GM23338 (cell line): ENCODE data around the gene MAP1LC3C. TPM values are rescaled to one million over a fixed set of nuclear protein-coding genes. Genes with fewer than 3 reads are reported as not detected.

ENCODE experiments used
- ATAC-seq: fragments of 200-7000 bp; cut with Tn5 transposase; 3 replicates; pipeline ENCODE4 v1.9.1; 2020
- DNase-seq: peaks from one replicate; pipeline ENCODE4 v3.0.0-alpha.2; 2015; ENCODE audit warnings: low spot score
- H2AFZ ChIP-seq: fragments of 200-600 bp; sonication (generic); 2 replicates; pipeline ENCODE4 v1.8.0; 2016; ENCODE audit warnings: antibody characterized with exemption, mild to moderate bottlenecking, moderate library complexity
- H3F3A ChIP-seq: fragments of 200-600 bp; sonication (generic); replicated peaks from 2 replicates; pipeline ENCODE4 v1.8.0; 2017; ENCODE audit warnings: antibody characterized with exemption, mixed run types, low read depth
- H3K27ac ChIP-seq: fragments of 200-600 bp; sonication (generic); 2 replicates; pipeline ENCODE4 v1.6.1; 2016; ENCODE audit warnings: low read depth
- H3K27me3 ChIP-seq: fragments of 200-600 bp; sonication (generic); 2 replicates; pipeline ENCODE4 v1.8.0; 2016; ENCODE audit warnings: mild to moderate bottlenecking, mixed run types, moderate library complexity; ENCODE audit not compliant: insufficient read depth
- H3K36me3 ChIP-seq: fragments of 200-600 bp; sonication (generic); 2 replicates; pipeline ENCODE4 v1.8.0; 2016; ENCODE audit warnings: mild to moderate bottlenecking; ENCODE audit not compliant: insufficient read depth
- H3K4me1 ChIP-seq: fragments of 200-600 bp; sonication (generic); 2 replicates; pipeline ENCODE4 v1.8.0; 2016; ENCODE audit warnings: mild to moderate bottlenecking, moderate library complexity; ENCODE audit not compliant: insufficient read depth
- H3K4me2 ChIP-seq: fragments of 200-600 bp; sonication (generic); 2 replicates; pipeline ENCODE4 v1.7.1; 2017; ENCODE audit warnings: mixed run types
- H3K4me3 ChIP-seq: fragments of 200-600 bp; sonication (generic); 2 replicates; pipeline ENCODE4 v1.6.1; 2016; ENCODE audit warnings: mixed run types
- H3K79me2 ChIP-seq: fragments of 200-600 bp; sonication (generic); replicated peaks from 2 replicates; pipeline ENCODE4 v1.8.0; 2017; ENCODE audit warnings: mild to moderate bottlenecking; ENCODE audit not compliant: insufficient read depth
- H3K9me2 ChIP-seq: fragments of 200-600 bp; sonication (generic); 2 replicates; pipeline ENCODE4 v1.8.0; 2017; ENCODE audit not compliant: insufficient read depth
- H4K20me1 ChIP-seq: fragments of 200-600 bp; sonication (generic); replicated peaks from 2 replicates; pipeline ENCODE4 v1.8.0; 2017; ENCODE audit warnings: mild to moderate bottlenecking; ENCODE audit not compliant: insufficient read depth
- H3K27ac Mint-ChIP-seq: 2 replicates; pipeline ENCODE4 v1.8.0; 2020; ENCODE audit warnings: inconsistent platforms, mild to moderate bottlenecking, moderate library complexity, mixed read lengths
- H3K27me3 Mint-ChIP-seq: 3 replicates; pipeline ENCODE4 v1.8.0; 2022; ENCODE audit warnings: low read depth, mild to moderate bottlenecking, moderate library complexity, mixed read lengths, inconsistent platforms; ENCODE audit not compliant: insufficient read depth, poor library complexity
- H3K36me3 Mint-ChIP-seq: 3 replicates; pipeline ENCODE4 v1.8.0; 2021; ENCODE audit warnings: low read depth, mild to moderate bottlenecking, inconsistent platforms, moderate library complexity, mixed read lengths
- H3K4me1 Mint-ChIP-seq: 3 replicates; pipeline ENCODE4 v1.8.0; 2020; ENCODE audit warnings: mild to moderate bottlenecking, inconsistent platforms, mixed read lengths
- H3K4me3 Mint-ChIP-seq: 3 replicates; pipeline ENCODE4 v1.8.0; 2021; ENCODE audit warnings: moderate library complexity, mild to moderate bottlenecking, inconsistent platforms, mixed read lengths
- H3K9me3 Mint-ChIP-seq: 3 replicates; pipeline ENCODE4 v1.8.0; 2020; ENCODE audit warnings: moderate library complexity, mild to moderate bottlenecking, inconsistent platforms, mixed read lengths
- CREB1 ChIP-seq: fragments of 250-450 bp; sonication (Bioruptor Pico); IDR thresholded peaks from 2 replicates; pipeline ENCODE4 v1.5.0; 2020; ENCODE audit warnings: low read depth, mild to moderate bottlenecking, moderate library complexity
- EZH2 ChIP-seq: fragments of 200-600 bp; sonication (generic); IDR thresholded peaks from one replicate; pipeline ENCODE4 v1.8.0; 2017; ENCODE audit warnings: antibody characterized with exemption, mild to moderate bottlenecking, low read depth; ENCODE audit not compliant: unreplicated experiment
- EZH2phosphoT487 ChIP-seq: fragments of 200-600 bp; sonication (generic); IDR thresholded peaks from one replicate; pipeline ENCODE4 v1.8.1; 2018; ENCODE audit warnings: antibody characterized with exemption; ENCODE audit not compliant: unreplicated experiment
- NANOG ChIP-seq: IDR thresholded peaks from 2 replicates; pipeline ENCODE4 v1.6.1; 2016; ENCODE audit warnings: antibody characterized with exemption, borderline replicate concordance
- POLR2AphosphoS5 ChIP-seq: IDR thresholded peaks from 2 replicates; pipeline ENCODE4 v1.6.1; 2016; ENCODE audit warnings: antibody characterized with exemption, low read depth
- REST ChIP-seq: IDR thresholded peaks from one replicate; pipeline ENCODE4 v1.6.1; 2018; ENCODE audit warnings: antibody characterized with exemption; ENCODE audit not compliant: unreplicated experiment
- STAT1 ChIP-seq: IDR thresholded peaks from one replicate; pipeline ENCODE4 v1.6.1; 2016; ENCODE audit warnings: antibody characterized with exemption; ENCODE audit not compliant: unreplicated experiment
- ZNF462 ChIP-seq: fragments of 250-450 bp; sonication (Bioruptor Pico); IDR thresholded peaks from 2 replicates; pipeline ENCODE4 v1.5.0; 2020; ENCODE audit warnings: mild to moderate bottlenecking, moderate library complexity
- polyA plus RNA-seq: library from polyadenylated mRNA; unstranded; fragments of >200 nt; fragmentation: Nextera tagmentation; extraction: Ambion mirVana; gene quantifications from 2 replicates; pipeline ENCODE4 v1.2.1, GENCODE V29; 2016
- total RNA-seq: library from RNA; depleted of rRNA; stranded (reverse); fragments of >200 nt; shearing (Covaris generic); gene quantifications from 2 replicates; pipeline ENCODE4 v1.2.3, GENCODE V29; 2014

MAP1LC3C gene
- total and polyA plus RNA-seq, 2 experiments from 2014 or later, result 1.1 to 1.2 TPM

DNA sequence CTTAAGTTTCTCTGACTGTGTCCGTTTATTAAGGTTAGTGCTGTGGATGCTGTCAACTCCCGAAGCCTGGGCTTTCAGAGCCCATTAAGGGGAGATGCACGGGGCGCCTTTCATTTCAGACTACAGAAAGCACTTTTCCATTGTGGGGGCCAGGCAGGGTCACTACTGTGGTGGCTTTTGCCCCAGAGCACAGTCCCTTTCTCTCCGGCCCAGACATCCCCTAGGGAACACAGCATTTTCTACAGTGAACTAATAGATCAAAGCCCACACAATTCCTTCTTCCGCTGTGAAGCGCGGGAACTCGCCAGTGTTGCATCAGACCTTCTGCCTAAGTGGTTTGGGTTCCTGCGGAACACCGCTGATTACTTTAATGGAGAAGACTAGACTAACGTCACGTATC, 26.8 kb upstream of the MAP1LC3C start:
- Histone ChIP-seq H3K36me3 (no peaks in the 10 kb centered on the region), H3K27ac (no peak overlapping the region), H2AFZ (peak overlapping the region; percentile 91), H3K27me3 (no peaks in the 10 kb centered on the region), H3K4me3 (no peak overlapping the region), H3K4me2 (no peak overlapping the region), H3F3A (no peaks in the 10 kb centered on the region), H3K4me1 (no peaks in the 10 kb centered on the region; the same call in 1 of the 2 replicates), H4K20me1 (no peaks in the 10 kb centered on the region), H3K79me2 (no peaks in the 10 kb centered on the region), H3K9me2 (peaks cover 5% of the 10 kb centered on the region; the same call in 1 of the 2 replicates)
- Mint-ChIP-seq H3K9me3 (peaks cover 5% of the 10 kb centered on the region), H3K4me3 (no peak overlapping the region), H3K4me1 (peaks cover 3% of the 10 kb centered on the region; the same call in 2 of the 3 replicates), H3K27me3 (peaks cover 2% of the 10 kb centered on the region), H3K36me3 (peaks cover 10% of the 10 kb centered on the region; the same call in 1 of the 3 replicates), H3K27ac (no peak overlapping the region)
- TF ChIP-seq EZH2phosphoT487 (no peak), REST (no peak), NANOG (no peak), CREB1 (CRISPR knock-in tag) (no peak), POLR2AphosphoS5 (no peak), EZH2 (no peak), ZNF462 (CRISPR knock-in tag) (no peak), STAT1 (no peak)
- no peak for DNase-seq
- no peak for ATAC-seq
